K562 (cell line): ENCODE data around the gene ECM1. TPM values are rescaled to one million over a fixed set of nuclear protein-coding genes. Genes with fewer than 3 reads are reported as not detected.
A peak's percentile ranks its signal among the peaks of the same experiment; 100 is the strongest.

Source experiments
- BMI1 ChIP-seq: fragments of 150-350 bp; IDR thresholded peaks from 2 replicates; pipeline ENCODE4 v1.6.1; 2014; ENCODE audit warnings: low read length
- FOXP1 ChIP-seq: sonication (generic); formaldehyde crosslinking; IDR thresholded peaks from 2 replicates; pipeline ENCODE4 v1.8.0; 2022; ENCODE audit warnings: mild to moderate bottlenecking, missing genetic modification reagents
- HNRNPUL1 ChIP-seq: fragments of 200-400 bp; formaldehyde crosslinking; IDR thresholded peaks from 2 replicates; pipeline ENCODE4 v1.6.1; 2017; ENCODE audit warnings: low read length
- MGA ChIP-seq: fragments of 450-650 bp; IDR thresholded peaks from 2 replicates; pipeline ENCODE4 v1.6.1; 2016; ENCODE audit warnings: mild to moderate bottlenecking, moderate library complexity
- NCOA2 ChIP-seq, 2 experiments: fragments of 450-650 bp; IDR thresholded peaks; 2 replicates each; pipeline ENCODE4 v1.6.1; 2018; ENCODE audit warnings: mild to moderate bottlenecking in 2 of 2, moderate library complexity in 1 of 2; ENCODE audit not compliant: partially characterized antibody in 2 of 2
- ZNF121 ChIP-seq: sonication (generic); formaldehyde crosslinking; conservative IDR thresholded peaks from 2 replicates; pipeline ENCODE4 v1.8.0; 2022; ENCODE audit warnings: missing genetic modification reagents
- ZNF165 ChIP-seq: fragments of 250-450 bp; sonication (Bioruptor Pico); IDR thresholded peaks from 2 replicates; pipeline ENCODE4 v1.4.0; 2020; ENCODE audit warnings: borderline replicate concordance
- ZNF324 ChIP-seq: fragments of 250-450 bp; sonication (Bioruptor Pico); IDR thresholded peaks from 2 replicates; pipeline ENCODE4 v1.4.0; 2020; ENCODE audit warnings: mild to moderate bottlenecking
- polyA plus RNA-seq, 8 experiments: library from polyadenylated mRNA; depleted of rRNA in 4 of 8; stranded (reverse) in 5 of 8; unstranded in 3 of 8; fragments of >200 nt; fragmentation: Nextera tagmentation in 2 of 8; fragmentation: Illumina TruSeq in 1 of 8; extraction: Ambion mirVana in 2 of 8; extraction: Trizol in 1 of 8; gene quantifications; 2 replicates each; pipeline versions ENCODE4 v1.2.1 to v1.2.3, GENCODE V29; 2011 to 2014; ENCODE audit warnings: inconsistent platforms in 1 of 8, missing spikeins in 1 of 8
- total RNA-seq, 7 experiments: library from RNA; depleted of rRNA in 6 of 7; stranded (reverse); fragments of >200 nt in 6 of 7; fragmentation: Illumina TruSeq in 2 of 7; extraction: Trizol in 2 of 7; gene quantifications; 2 replicates each; pipeline versions ENCODE4 v1.2.1 to v1.2.3, GENCODE V29; 2011 to 2021; ENCODE audit warnings: low replicate concordance in 1 of 7
- TF ChIP-seq, protein P1 (sequence below): fragments of 450-650 bp; formaldehyde crosslinking; IDR thresholded peaks from 2 replicates; pipeline ENCODE4 v1.4.0; 2020; ENCODE audit warnings: mild to moderate bottlenecking, moderate library complexity
- TF ChIP-seq, protein P2 (sequence below): fragments of 450-650 bp; formaldehyde crosslinking; IDR thresholded peaks from 2 replicates; pipeline ENCODE4 v1.4.0; 2020; ENCODE audit warnings: mild to moderate bottlenecking, mixed read lengths
- TF ChIP-seq, protein P3 (sequence below): sonication (generic); formaldehyde crosslinking; IDR thresholded peaks from 2 replicates; pipeline ENCODE4 v1.8.1; 2022; ENCODE audit warnings: missing genetic modification reagents

ECM1 gene
- total and polyA plus RNA-seq, 9 of the 15 experiments (the other 6 are each of a cell fraction or from before 2014, with no cell fraction given) = 6.6 to 52.2 (median 12.8) TPM

DNA sequence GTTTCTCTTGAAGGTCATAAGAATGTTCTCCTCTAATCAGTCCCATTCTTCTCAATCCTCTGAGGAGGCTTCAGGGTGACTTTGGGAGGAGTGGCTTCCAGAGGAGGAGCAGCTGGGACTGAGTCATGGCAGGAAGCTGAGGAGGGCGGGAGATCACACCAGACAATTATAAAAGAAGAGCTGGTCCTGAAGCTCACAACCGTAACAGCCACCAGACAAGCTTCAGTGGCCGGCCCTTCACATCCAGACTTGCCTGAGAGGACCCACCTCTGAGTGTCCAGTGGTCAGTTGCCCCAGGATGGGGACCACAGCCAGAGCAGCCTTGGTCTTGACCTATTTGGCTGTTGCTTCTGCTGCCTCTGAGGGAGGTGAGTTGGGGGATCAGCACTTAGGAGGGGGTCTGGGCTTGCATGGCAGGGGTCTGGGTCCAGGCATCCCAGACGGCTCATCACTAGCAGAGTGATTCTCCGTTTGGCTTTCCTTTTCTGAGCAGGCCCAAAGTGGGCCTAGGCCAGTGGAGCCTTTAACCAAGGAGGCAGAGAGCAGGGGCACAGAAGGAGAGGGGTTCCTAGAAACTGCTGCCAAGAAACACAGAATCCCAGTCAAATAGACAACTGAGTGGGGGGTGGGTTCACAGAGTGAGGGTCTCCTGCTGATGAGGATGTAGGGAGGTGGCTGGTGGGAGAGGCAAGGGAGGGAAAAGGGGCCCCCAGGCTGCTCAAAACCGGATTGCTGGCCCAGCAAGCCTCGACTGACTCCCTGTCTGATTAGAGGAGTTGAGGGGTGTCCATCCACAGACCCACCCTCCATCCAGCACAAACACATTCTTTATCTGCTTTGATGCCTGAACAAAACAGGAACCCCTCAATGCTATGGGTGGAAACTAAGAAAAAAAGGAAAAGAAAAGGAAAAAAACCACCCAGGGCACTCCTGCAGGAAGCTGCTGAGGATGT is at the start of gene ECM1 (continued):
- TF ChIP-seq ZNF165 (CRISPR knock-in tag) = no peak
- TF ChIP-seq NCOA2 (IDR thresholded peaks at IDR 0.05; ENCODE audit: partially characterized antibody in 2 of 2) = no peak
- TF ChIP-seq FOXP1 = no peak
- no peak for TF ChIP-seq HNRNPUL1
- TF ChIP-seq, protein P1, sequence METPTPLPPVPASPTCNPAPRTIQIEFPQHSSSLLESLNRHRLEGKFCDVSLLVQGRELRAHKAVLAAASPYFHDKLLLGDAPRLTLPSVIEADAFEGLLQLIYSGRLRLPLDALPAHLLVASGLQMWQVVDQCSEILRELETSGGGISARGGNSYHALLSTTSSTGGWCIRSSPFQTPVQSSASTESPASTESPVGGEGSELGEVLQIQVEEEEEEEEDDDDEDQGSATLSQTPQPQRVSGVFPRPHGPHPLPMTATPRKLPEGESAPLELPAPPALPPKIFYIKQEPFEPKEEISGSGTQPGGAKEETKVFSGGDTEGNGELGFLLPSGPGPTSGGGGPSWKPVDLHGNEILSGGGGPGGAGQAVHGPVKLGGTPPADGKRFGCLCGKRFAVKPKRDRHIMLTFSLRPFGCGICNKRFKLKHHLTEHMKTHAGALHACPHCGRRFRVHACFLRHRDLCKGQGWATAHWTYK = peak; percentile 35; the same call in 1 of the 2 replicates
- TF ChIP-seq, protein P2, sequence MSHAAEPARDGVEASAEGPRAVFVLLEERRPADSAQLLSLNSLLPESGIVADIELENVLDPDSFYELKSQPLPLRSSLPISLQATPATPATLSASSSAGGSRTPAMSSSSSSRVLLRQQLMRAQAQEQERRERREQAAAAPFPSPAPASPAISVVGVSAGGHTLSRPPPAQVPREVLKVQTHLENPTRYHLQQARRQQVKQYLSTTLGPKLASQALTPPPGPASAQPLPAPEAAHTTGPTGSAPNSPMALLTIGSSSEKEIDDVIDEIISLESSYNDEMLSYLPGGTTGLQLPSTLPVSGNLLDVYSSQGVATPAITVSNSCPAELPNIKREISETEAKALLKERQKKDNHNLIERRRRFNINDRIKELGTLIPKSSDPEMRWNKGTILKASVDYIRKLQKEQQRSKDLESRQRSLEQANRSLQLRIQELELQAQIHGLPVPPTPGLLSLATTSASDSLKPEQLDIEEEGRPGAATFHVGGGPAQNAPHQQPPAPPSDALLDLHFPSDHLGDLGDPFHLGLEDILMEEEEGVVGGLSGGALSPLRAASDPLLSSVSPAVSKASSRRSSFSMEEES (CRISPR knock-in tag) = no peak
- no peak for TF ChIP-seq BMI1
- no peak for TF ChIP-seq MGA
- TF ChIP-seq ZNF121 (CRISPR knock-in tag) = no peak
- no peak for TF ChIP-seq ZNF324 (CRISPR knock-in tag)
- TF ChIP-seq, protein P3, sequence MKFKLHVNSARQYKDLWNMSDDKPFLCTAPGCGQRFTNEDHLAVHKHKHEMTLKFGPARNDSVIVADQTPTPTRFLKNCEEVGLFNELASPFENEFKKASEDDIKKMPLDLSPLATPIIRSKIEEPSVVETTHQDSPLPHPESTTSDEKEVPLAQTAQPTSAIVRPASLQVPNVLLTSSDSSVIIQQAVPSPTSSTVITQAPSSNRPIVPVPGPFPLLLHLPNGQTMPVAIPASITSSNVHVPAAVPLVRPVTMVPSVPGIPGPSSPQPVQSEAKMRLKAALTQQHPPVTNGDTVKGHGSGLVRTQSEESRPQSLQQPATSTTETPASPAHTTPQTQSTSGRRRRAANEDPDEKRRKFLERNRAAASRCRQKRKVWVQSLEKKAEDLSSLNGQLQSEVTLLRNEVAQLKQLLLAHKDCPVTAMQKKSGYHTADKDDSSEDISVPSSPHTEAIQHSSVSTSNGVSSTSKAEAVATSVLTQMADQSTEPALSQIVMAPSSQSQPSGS (CRISPR knock-in tag) = no peak
